HG02943 (cell line): ENCODE data around the gene KDM2B.
"Not testable (repeated sequence)": the region's sequence is repeated elsewhere in the genome, so short reads cannot be mapped to it uniquely, and the experiment has no call there.

Source experiments
- ATAC-seq: cut with Tn5 transposase; IDR thresholded peaks from one replicate; pipeline ENCODE4 v1.9.1; 2021; ENCODE audit warnings: mild to moderate bottlenecking, low read depth, moderate library complexity; ENCODE audit not compliant: unreplicated experiment

KDM2B gene

GRCh38 chr12:121400332-121401139 is 180.3 kb downstream of the KDM2B start:
- ATAC-seq = peak; percentile 35

DNA sequence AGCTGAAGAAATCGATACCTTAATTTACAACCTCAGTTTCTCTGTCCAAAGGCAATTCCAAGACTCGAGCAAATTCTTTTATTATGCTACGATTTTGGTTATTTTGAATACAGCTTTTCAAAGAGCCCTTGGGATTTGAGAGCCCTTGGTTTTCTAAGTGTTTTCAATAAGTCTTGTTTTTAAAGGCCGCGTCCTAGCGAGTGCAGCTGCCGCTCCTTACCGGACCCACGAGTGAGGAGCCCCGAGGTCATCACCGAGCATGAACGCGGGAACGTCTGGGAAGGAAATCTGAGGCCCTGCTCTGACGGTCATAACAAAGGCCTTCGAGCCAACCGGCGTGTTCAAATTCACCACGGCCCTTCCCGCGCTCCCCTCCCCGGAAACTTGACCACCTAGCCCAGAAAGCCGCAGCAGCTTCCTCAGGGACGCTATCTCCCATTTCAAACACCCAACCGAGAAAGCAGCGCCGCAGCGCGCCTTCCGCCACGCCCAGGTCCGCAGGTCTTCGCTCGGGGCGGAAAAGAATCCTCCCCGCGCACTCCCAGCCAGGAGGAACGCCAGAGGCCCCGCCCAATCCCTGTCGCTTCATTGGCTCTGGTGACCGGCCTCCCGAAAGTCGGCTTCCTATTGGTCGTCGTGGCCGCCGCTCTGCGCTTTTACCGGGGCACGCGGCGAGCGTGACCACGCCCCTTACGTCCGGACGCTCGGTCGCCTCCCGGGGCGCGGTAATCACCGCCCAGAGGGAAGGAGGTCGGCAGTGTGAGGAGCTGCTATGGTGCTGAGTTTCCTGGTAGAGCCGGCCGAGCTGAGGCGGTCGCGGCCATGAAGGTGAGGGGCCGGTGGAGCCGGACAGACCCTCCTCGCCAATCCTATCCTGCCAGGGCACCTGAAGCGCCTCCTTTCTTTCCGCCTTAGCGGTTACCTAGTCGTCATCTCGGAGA is 181.2 kb downstream of the KDM2B start, which contains the start of gene RNF34:
TSS of gene RNF34 (plus strand) at position 728 of the 941 bp plus-strand sequence. CDS start at position 823, 95 bp downstream.
- peak; percentile 90 for ATAC-seq

GRCh38 chr12:121398355-121398754 is 182.5 kb downstream of the KDM2B start:
- ATAC-seq = no peak

DNA sequence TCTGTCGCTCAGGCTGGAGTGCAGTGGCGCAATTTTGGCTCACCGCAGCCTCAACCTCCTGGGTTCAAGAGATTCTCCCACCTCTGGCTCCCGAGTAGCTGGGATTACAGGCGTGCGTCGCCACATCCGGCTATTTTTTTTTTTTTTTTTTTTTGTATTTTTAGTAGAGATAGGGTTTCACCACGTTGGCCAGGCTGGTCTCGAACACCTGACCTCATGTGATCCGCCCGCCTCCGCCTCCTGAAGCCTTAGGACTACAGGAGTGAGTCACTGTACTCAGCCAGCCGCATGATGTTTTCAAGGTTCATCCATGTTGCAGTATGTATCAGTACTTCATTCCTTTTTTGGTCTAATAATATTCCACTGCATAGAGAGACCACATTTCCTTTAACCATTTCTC is 183.3 kb downstream of the KDM2B start:
- ATAC-seq = no peak

- ATAC-seq = no peak
Observed at GRCh38 chr12:121392325-121392716, 188.5 kb downstream of the KDM2B start.

- ATAC-seq = no peak
Observed at GRCh38 chr12:121391619-121392324, 189.1 kb downstream of the KDM2B start.

DNA sequence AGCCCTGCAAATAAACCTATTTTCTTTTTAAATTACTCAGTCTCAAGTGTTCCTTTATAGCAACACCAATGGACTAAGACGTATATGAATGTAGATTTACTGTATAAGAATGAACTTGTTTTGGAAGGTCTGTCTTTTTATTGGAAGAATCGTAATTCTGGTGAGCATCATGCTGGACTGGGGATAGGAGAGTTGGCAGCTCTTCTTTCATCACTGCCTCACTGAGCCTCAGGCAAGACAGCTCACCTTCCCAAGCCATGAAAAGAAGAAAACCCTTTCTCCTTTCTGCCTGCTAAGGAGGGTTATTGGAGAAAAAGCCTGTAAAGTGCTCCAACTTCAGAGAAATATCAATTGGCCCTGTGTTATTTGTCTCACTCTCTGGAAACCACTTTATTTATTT is 190.0 kb downstream of the KDM2B start:
- no peak for ATAC-seq

- ATAC-seq = no peak
Observed at GRCh38 chr12:121388421-121388981, 192.3 kb downstream of the KDM2B start.

GRCh38 chr12:121384891-121385290 is 195.9 kb downstream of the KDM2B start:
- not testable (repeated sequence) for ATAC-seq

- no peak for ATAC-seq
Observed at GRCh38 chr12:121383601-121384021, 197.2 kb downstream of the KDM2B start.

DNA sequence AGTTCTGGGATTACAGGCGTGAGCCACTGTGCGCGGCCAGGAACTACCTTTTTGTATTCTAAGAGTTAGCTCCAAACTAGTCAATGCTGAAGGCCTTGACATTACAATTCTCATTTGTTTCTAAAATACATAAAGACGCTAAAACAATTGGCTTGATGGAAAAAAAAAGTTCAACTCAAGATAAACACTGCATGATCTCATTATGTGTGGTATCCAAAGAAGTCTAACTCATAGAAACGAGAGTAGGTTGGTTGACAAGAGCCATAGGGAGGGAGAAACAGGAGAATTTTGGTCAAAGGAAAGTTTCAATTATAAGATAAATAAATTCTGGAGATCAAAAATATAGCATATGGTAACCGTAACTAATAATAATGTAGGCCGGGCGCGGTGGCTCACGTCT is 200.9 kb downstream of the KDM2B start:
- ATAC-seq = no peak
